ENCODE measurements around the gene AKAP8. TPM values are rescaled to one million over a fixed set of nuclear protein-coding genes. Genes with fewer than 3 reads are reported as not detected.

Gene AKAP8
- total and polyA plus RNA-seq, 2 experiments from 2014 or later: 22.4 to 36.5 TPM

DNA sequence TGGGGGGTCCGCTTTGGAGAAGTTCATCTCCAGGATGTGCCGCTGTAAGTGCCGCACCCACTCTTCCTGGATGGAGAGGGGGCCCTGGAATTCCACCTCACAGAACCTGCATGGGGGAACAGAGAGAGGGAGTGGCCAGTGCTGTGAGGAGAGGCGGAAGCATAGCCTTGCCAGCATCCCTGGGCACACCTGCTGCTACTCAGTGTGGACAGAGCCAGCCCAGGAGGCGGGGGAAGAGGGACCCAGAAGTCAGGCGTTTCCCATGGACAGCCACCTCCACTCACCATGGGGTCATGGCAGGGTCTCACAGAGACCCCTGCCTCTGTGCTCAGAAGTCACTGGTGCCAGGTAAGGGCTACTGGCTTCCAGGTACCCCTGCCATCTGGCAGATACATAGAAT, 43.5 kb upstream of the AKAP8 start:
- TF ChIP-seq ZNF331 (CRISPR knock-in tag; IDR thresholded peaks at IDR 0.05; ENCODE audit: low read depth) (no peak), JUNB (IDR thresholded peaks at IDR 0.05; ENCODE audit: unreplicated experiment) (no peak), ZNF114 (CRISPR knock-in tag; IDR thresholded peaks at IDR 0.05) (no peak), STAT1 (IDR thresholded peaks at IDR 0.05; ENCODE audit: unreplicated experiment) (no peak), CREB1 (CRISPR knock-in tag; IDR thresholded peaks at IDR 0.05; ENCODE audit: low read depth) (no peak), REST (IDR thresholded peaks at IDR 0.05; ENCODE audit: unreplicated experiment) (no peak), NANOG (IDR thresholded peaks at IDR 0.05; ENCODE audit: borderline replicate concordance) (no peak), EZH2phosphoT487 (IDR thresholded peaks at IDR 0.05; ENCODE audit: unreplicated experiment) (no peak), EZH2 (IDR thresholded peaks at IDR 0.05; ENCODE audit: low read depth, unreplicated experiment) (no peak), POLR2AphosphoS5 (IDR thresholded peaks at IDR 0.05; ENCODE audit: low read depth) (no peak)
- TF ChIP-seq, protein P1, sequence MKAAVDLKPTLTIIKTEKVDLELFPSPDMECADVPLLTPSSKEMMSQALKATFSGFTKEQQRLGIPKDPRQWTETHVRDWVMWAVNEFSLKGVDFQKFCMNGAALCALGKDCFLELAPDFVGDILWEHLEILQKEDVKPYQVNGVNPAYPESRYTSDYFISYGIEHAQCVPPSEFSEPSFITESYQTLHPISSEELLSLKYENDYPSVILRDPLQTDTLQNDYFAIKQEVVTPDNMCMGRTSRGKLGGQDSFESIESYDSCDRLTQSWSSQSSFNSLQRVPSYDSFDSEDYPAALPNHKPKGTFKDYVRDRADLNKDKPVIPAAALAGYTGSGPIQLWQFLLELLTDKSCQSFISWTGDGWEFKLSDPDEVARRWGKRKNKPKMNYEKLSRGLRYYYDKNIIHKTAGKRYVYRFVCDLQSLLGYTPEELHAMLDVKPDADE (IDR thresholded peaks at IDR 0.05): no peak
- TF ChIP-seq, protein P2, sequence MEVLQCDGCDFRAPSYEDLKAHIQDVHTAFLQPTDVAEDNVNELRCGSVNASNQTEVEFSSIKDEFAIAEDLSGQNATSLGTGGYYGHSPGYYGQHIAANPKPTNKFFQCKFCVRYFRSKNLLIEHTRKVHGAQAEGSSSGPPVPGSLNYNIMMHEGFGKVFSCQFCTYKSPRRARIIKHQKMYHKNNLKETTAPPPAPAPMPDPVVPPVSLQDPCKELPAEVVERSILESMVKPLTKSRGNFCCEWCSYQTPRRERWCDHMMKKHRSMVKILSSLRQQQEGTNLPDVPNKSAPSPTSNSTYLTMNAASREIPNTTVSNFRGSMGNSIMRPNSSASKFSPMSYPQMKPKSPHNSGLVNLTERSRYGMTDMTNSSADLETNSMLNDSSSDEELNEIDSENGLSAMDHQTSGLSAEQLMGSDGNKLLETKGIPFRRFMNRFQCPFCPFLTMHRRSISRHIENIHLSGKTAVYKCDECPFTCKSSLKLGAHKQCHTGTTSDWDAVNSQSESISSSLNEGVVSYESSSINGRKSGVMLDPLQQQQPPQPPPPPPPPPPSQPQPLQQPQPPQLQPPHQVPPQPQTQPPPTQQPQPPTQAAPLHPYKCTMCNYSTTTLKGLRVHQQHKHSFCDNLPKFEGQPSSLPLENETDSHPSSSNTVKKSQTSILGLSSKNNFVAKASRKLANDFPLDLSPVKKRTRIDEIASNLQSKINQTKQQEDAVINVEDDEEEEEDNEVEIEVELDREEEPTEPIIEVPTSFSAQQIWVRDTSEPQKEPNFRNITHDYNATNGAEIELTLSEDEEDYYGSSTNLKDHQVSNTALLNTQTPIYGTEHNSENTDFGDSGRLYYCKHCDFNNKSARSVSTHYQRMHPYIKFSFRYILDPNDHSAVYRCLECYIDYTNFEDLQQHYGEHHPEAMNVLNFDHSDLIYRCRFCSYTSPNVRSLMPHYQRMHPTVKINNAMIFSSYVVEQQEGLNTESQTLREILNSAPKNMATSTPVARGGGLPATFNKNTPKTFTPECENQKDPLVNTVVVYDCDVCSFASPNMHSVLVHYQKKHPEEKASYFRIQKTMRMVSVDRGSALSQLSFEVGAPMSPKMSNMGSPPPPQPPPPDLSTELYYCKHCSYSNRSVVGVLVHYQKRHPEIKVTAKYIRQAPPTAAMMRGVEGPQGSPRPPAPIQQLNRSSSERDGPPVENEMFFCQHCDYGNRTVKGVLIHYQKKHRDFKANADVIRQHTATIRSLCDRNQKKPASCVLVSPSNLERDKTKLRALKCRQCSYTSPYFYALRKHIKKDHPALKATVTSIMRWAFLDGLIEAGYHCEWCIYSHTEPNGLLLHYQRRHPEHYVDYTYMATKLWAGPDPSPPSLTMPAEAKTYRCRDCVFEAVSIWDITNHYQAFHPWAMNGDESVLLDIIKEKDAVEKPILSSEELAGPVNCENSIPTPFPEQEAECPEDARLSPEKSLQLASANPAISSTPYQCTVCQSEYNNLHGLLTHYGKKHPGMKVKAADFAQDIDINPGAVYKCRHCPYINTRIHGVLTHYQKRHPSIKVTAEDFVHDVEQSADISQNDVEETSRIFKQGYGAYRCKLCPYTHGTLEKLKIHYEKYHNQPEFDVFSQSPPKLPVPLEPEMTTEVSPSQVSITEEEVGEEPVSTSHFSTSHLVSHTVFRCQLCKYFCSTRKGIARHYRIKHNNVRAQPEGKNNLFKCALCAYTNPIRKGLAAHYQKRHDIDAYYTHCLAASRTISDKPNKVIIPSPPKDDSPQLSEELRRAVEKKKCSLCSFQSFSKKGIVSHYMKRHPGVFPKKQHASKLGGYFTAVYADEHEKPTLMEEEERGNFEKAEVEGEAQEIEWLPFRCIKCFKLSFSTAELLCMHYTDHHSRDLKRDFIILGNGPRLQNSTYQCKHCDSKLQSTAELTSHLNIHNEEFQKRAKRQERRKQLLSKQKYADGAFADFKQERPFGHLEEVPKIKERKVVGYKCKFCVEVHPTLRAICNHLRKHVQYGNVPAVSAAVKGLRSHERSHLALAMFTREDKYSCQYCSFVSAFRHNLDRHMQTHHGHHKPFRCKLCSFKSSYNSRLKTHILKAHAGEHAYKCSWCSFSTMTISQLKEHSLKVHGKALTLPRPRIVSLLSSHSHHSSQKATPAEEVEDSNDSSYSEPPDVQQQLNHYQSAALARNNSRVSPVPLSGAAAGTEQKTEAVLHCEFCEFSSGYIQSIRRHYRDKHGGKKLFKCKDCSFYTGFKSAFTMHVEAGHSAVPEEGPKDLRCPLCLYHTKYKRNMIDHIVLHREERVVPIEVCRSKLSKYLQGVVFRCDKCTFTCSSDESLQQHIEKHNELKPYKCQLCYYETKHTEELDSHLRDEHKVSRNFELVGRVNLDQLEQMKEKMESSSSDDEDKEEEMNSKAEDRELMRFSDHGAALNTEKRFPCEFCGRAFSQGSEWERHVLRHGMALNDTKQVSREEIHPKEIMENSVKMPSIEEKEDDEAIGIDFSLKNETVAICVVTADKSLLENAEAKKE (CRISPR knock-in tag; IDR thresholded peaks at IDR 0.05): no peak
- TF ChIP-seq, protein P3, sequence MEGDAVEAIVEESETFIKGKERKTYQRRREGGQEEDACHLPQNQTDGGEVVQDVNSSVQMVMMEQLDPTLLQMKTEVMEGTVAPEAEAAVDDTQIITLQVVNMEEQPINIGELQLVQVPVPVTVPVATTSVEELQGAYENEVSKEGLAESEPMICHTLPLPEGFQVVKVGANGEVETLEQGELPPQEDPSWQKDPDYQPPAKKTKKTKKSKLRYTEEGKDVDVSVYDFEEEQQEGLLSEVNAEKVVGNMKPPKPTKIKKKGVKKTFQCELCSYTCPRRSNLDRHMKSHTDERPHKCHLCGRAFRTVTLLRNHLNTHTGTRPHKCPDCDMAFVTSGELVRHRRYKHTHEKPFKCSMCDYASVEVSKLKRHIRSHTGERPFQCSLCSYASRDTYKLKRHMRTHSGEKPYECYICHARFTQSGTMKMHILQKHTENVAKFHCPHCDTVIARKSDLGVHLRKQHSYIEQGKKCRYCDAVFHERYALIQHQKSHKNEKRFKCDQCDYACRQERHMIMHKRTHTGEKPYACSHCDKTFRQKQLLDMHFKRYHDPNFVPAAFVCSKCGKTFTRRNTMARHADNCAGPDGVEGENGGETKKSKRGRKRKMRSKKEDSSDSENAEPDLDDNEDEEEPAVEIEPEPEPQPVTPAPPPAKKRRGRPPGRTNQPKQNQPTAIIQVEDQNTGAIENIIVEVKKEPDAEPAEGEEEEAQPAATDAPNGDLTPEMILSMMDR (conservative IDR thresholded peaks at IDR 0.05; ENCODE audit: low read depth in 2 of 2): no peak
- no peak for DNase-seq (ENCODE audit: low spot score)
- Histone ChIP-seq H3K4me1 (ENCODE audit: insufficient read depth) (no peaks in the 10 kb centered on the region; the same call in 1 of the 2 replicates), H3K9me2 (ENCODE audit: insufficient read depth) (no peaks in the 10 kb centered on the region), H3K27me3 (ENCODE audit: insufficient read depth) (no peaks in the 10 kb centered on the region), H3K36me3 (ENCODE audit: insufficient read depth) (no peaks in the 10 kb centered on the region), H2AFZ (no peak overlapping the region), H4K20me1 (replicated peaks; ENCODE audit: insufficient read depth) (peaks cover 2% of the 10 kb centered on the region; the same call in 1 of the 2 replicates), H3K27ac (ENCODE audit: low read depth) (no peak overlapping the region), H3F3A (replicated peaks; ENCODE audit: low read depth) (peaks cover 14% of the 10 kb centered on the region), H3K79me2 (replicated peaks; ENCODE audit: insufficient read depth) (peaks cover 4% of the 10 kb centered on the region), H3K4me3 (no peak overlapping the region), H3K4me2 (no peak overlapping the region)
- no peak overlapping the region for H3K4me3 Mint-ChIP-seq
- H3K27ac Mint-ChIP-seq: no peak overlapping the region
- H3K9me3 Mint-ChIP-seq: no peaks in the 10 kb centered on the region; the same call in 2 of the 3 replicates
- peaks cover 8% of the 10 kb centered on the region for H3K27me3 Mint-ChIP-seq (ENCODE audit: insufficient read depth, low read depth, poor library complexity)
- H3K36me3 Mint-ChIP-seq (ENCODE audit: low read depth): peaks cover 37% of the 10 kb centered on the region
- H3K4me1 Mint-ChIP-seq: peaks cover 3% of the 10 kb centered on the region
- no peak for ATAC-seq

All from GM23338 (cell line).